SU-DHL-6 (cell line): ENCODE data around the gene P2RX6.

ENCODE experiments used
- H2AFZ ChIP-seq: fragments of 200-600 bp; sonication (generic); 2 replicates; pipeline ENCODE4 v1.6.1; 2014; ENCODE audit warnings: low read depth, mild to moderate bottlenecking, moderate library complexity, mixed read lengths, antibody characterized with exemption, low read length; ENCODE audit not compliant: severe bottlenecking
- H3F3A ChIP-seq: fragments of 200-600 bp; shearing (Covaris generic); 2 replicates; pipeline ENCODE4 v1.6.0; 2016; ENCODE audit warnings: antibody characterized with exemption, mild to moderate bottlenecking; ENCODE audit not compliant: insufficient read depth
- H3K27ac ChIP-seq: fragments of 200-600 bp; sonication (generic); 2 replicates; pipeline ENCODE4 v1.5.1; 2016; ENCODE audit warnings: low read depth, mild to moderate bottlenecking, low read length, moderate library complexity, mixed read lengths
- H3K27me3 ChIP-seq: fragments of 200-600 bp; sonication (generic), shearing (Covaris generic); 2 replicates; pipeline ENCODE4 v1.6.0; 2014; ENCODE audit warnings: mild to moderate bottlenecking, low read length
- H3K36me3 ChIP-seq: fragments of 200-600 bp; sonication (generic); 2 replicates; pipeline ENCODE4 v1.6.1; 2014; ENCODE audit warnings: mild to moderate bottlenecking, low read length, mixed read lengths
- H3K4me2 ChIP-seq: fragments of 300-600, 200-600 bp; shearing (Covaris generic), sonication (generic); 2 replicates; pipeline ENCODE4 v1.6.0; 2014; ENCODE audit warnings: low read length, low read depth, mild to moderate bottlenecking; ENCODE audit not compliant: poor library complexity, severe bottlenecking
- H3K4me3 ChIP-seq: fragments of 200-600 bp; sonication (generic); 2 replicates; pipeline ENCODE4 v1.5.1; 2014; ENCODE audit warnings: antibody characterized with exemption, low read length, mild to moderate bottlenecking, mixed read lengths; ENCODE audit not compliant: insufficient read depth, poor library complexity, severe bottlenecking
- H3K79me2 ChIP-seq: fragments of 200-600 bp; sonication (generic); 2 replicates; pipeline ENCODE4 v1.6.1; 2014; ENCODE audit warnings: mild to moderate bottlenecking, low read length, moderate library complexity; ENCODE audit not compliant: insufficient read depth
- H3K9ac ChIP-seq: fragments of 200-600 bp; sonication (generic); 2 replicates; pipeline ENCODE4 v1.7.0; 2014; ENCODE audit warnings: mild to moderate bottlenecking, low read length
- H3K9me2 ChIP-seq: fragments of 200-600 bp; sonication (generic); replicated peaks from 2 replicates; pipeline ENCODE4 v1.6.1; 2014; ENCODE audit warnings: low read length; ENCODE audit not compliant: insufficient read depth
- H3K9me3 ChIP-seq: fragments of 200-600 bp; sonication (generic); 2 replicates; pipeline ENCODE4 v1.6.1; 2014; ENCODE audit warnings: low read length, mixed read lengths; ENCODE audit not compliant: insufficient read depth
- H4K20me1 ChIP-seq: fragments of 200-600 bp; sonication (generic); 2 replicates; pipeline ENCODE4 v1.6.1; 2014; ENCODE audit warnings: low read depth, mild to moderate bottlenecking, antibody characterized with exemption, low read length, moderate library complexity, mixed read lengths
- CTCF ChIP-seq: fragments of 200-600 bp; sonication (generic); IDR thresholded peaks from one replicate; pipeline ENCODE4 v1.5.1; 2017; ENCODE audit warnings: antibody characterized with exemption, mild to moderate bottlenecking, low read length, moderate library complexity; ENCODE audit not compliant: insufficient read depth, poor library complexity, severe bottlenecking
- EZH2phosphoT487 ChIP-seq: fragments of 200-600 bp; sonication (generic), shearing (Covaris generic); conservative IDR thresholded peaks from 2 replicates; pipeline ENCODE4 v1.6.1; 2018; ENCODE audit warnings: mild to moderate bottlenecking, antibody characterized with exemption, low read length, moderate library complexity, mixed read lengths

P2RX6 gene

GRCh38 chr22:21029486-21030025 lies 14.6 kb downstream of the P2RX6 start:
- H4K20me1 ChIP-seq, result no peaks in the 10 kb centered on the region
- H3K9ac ChIP-seq, result no peak overlapping the region
- no peaks in the 10 kb centered on the region for H3K79me2 ChIP-seq
- TF ChIP-seq CTCF, result no peak
- no peak for TF ChIP-seq EZH2phosphoT487
- H3K27ac ChIP-seq, result no peak overlapping the region
- no peak overlapping the region for H2AFZ ChIP-seq
- H3K4me2 ChIP-seq, result no peak overlapping the region
- no peaks in the 10 kb centered on the region for H3K9me2 ChIP-seq
- H3K9me3 ChIP-seq, result no peaks in the 10 kb centered on the region
- no peaks in the 10 kb centered on the region for H3K27me3 ChIP-seq
- no peaks in the 10 kb centered on the region for H3K36me3 ChIP-seq
- no peaks in the 10 kb centered on the region for H3F3A ChIP-seq
- no peak overlapping the region for H3K4me3 ChIP-seq

GRCh38 chr22:21030032-21030431 lies 15.1 kb downstream of the P2RX6 start:
- no peak overlapping the region for H2AFZ ChIP-seq
- no peaks in the 10 kb centered on the region for H3F3A ChIP-seq
- no peak for TF ChIP-seq CTCF
- TF ChIP-seq EZH2phosphoT487, result no peak
- no peak overlapping the region for H3K4me3 ChIP-seq
- H3K9me3 ChIP-seq, result no peaks in the 10 kb centered on the region
- H3K4me2 ChIP-seq, result no peak overlapping the region
- no peaks in the 10 kb centered on the region for H3K36me3 ChIP-seq
- no peaks in the 10 kb centered on the region for H3K27me3 ChIP-seq
- no peaks in the 10 kb centered on the region for H3K9me2 ChIP-seq
- H4K20me1 ChIP-seq, result no peaks in the 10 kb centered on the region
- no peak overlapping the region for H3K9ac ChIP-seq
- H3K79me2 ChIP-seq, result no peaks in the 10 kb centered on the region
- H3K27ac ChIP-seq, result no peak overlapping the region

GRCh38 chr22:21030621-21031544 lies 15.9 kb downstream of the P2RX6 start:
- no peaks in the 10 kb centered on the region for H3K36me3 ChIP-seq

More at GRCh38 chr22:21030621-21031544, 15.9 kb downstream of the P2RX6 start:
- Histone ChIP-seq H3K9me3 (no peaks in the 10 kb centered on the region), H3K9ac (no peak overlapping the region), H3K4me2 (no peak overlapping the region), H4K20me1 (no peaks in the 10 kb centered on the region), H3K79me2 (no peaks in the 10 kb centered on the region), H3K27ac (no peak overlapping the region), H3K27me3 (no peaks in the 10 kb centered on the region), H2AFZ (no peak overlapping the region), H3K4me3 (no peak overlapping the region), H3F3A (no peaks in the 10 kb centered on the region), H3K9me2 (no peaks in the 10 kb centered on the region)
- TF ChIP-seq CTCF (no peak), EZH2phosphoT487 (no peak)
